BLaER1 (cell line): Measurements from ENCODE around the gene TENM4.

Experiments
- H3K27ac ChIP-seq: shearing (Covaris generic); formaldehyde crosslinking; 2 replicates; pipeline ENCODE4 v1.8.1; 2022
- H3K27me3 ChIP-seq: shearing (Covaris generic); formaldehyde crosslinking; 2 replicates; pipeline ENCODE4 v1.8.1; 2022
- H3K36me3 ChIP-seq: shearing (Covaris generic); formaldehyde crosslinking; 2 replicates; pipeline ENCODE4 v1.8.1; 2022
- H3K4me1 ChIP-seq: shearing (Covaris generic); formaldehyde crosslinking; 2 replicates; pipeline ENCODE4 v1.8.1; 2022
- H3K4me2 ChIP-seq: shearing (Covaris generic); formaldehyde crosslinking; 2 replicates; pipeline ENCODE4 v1.8.1; 2022
- H3K4me3 ChIP-seq: shearing (Covaris generic); formaldehyde crosslinking; 2 replicates; pipeline ENCODE4 v1.8.1; 2022
- H3K9ac ChIP-seq: shearing (Covaris generic); formaldehyde crosslinking; 2 replicates; pipeline ENCODE4 v1.8.1; 2022
- H3K9me3 ChIP-seq: shearing (Covaris generic); formaldehyde crosslinking; 2 replicates; pipeline ENCODE4 v1.8.1; 2022
- H4K20me1 ChIP-seq: shearing (Covaris generic); formaldehyde crosslinking; 2 replicates; pipeline ENCODE4 v1.8.1; 2022
- Cebpa-rat ChIP-seq: shearing (Covaris generic); IDR thresholded peaks from 2 replicates; pipeline ENCODE4 v1.8.1; 2022

The TENM4 gene

GRCh38 chr11:78933350-78933749 is 507.5 kb downstream of the TENM4 start:
- TF ChIP-seq Cebpa-rat, result no peak
- Histone ChIP-seq H3K36me3 (no peaks in the 10 kb centered on the region), H3K4me2 (no peak overlapping the region), H3K9ac (no peak overlapping the region), H3K27ac (no peak overlapping the region), H3K27me3 (no peaks in the 10 kb centered on the region), H4K20me1 (no peaks in the 10 kb centered on the region), H3K9me3 (no peaks in the 10 kb centered on the region), H3K4me3 (no peak overlapping the region), H3K4me1 (no peaks in the 10 kb centered on the region)

GRCh38 chr11:78932757-78933156 is 508.1 kb downstream of the TENM4 start:
- H4K20me1 ChIP-seq, result no peaks in the 10 kb centered on the region
- no peaks in the 10 kb centered on the region for H3K27me3 ChIP-seq
- H3K4me2 ChIP-seq, result no peak overlapping the region
- no peaks in the 10 kb centered on the region for H3K9me3 ChIP-seq
- H3K4me1 ChIP-seq, result no peaks in the 10 kb centered on the region
- no peak overlapping the region for H3K9ac ChIP-seq
- H3K36me3 ChIP-seq, result no peaks in the 10 kb centered on the region
- H3K4me3 ChIP-seq, result no peak overlapping the region
- no peak for TF ChIP-seq Cebpa-rat
- H3K27ac ChIP-seq, result no peak overlapping the region

GRCh38 chr11:78931891-78932290 is 508.9 kb downstream of the TENM4 start:
- H3K27me3 ChIP-seq, result no peaks in the 10 kb centered on the region

GRCh38 chr11:78930810-78931523 is 509.9 kb downstream of the TENM4 start:
- TF ChIP-seq Cebpa-rat, result no peak
- Histone ChIP-seq H3K4me2 (no peak overlapping the region), H3K27ac (no peak overlapping the region), H3K4me1 (no peaks in the 10 kb centered on the region), H3K36me3 (no peaks in the 10 kb centered on the region), H3K9me3 (no peaks in the 10 kb centered on the region), H3K9ac (no peak overlapping the region), H3K4me3 (no peak overlapping the region), H4K20me1 (no peaks in the 10 kb centered on the region), H3K27me3 (no peaks in the 10 kb centered on the region)

More at GRCh38 chr11:78931891-78932290, 508.9 kb downstream of the TENM4 start:
- Histone ChIP-seq H3K36me3 (no peaks in the 10 kb centered on the region), H3K9ac (no peak overlapping the region), H3K4me1 (no peaks in the 10 kb centered on the region), H4K20me1 (no peaks in the 10 kb centered on the region), H3K4me2 (no peak overlapping the region), H3K27ac (no peak overlapping the region), H3K4me3 (no peak overlapping the region), H3K9me3 (no peaks in the 10 kb centered on the region)
- no peak for TF ChIP-seq Cebpa-rat

- H3K27me3 ChIP-seq, result no peaks in the 10 kb centered on the region
- H3K9me3 ChIP-seq, result no peaks in the 10 kb centered on the region
- no peak overlapping the region for H3K4me2 ChIP-seq
- no peak overlapping the region for H3K4me3 ChIP-seq
- no peaks in the 10 kb centered on the region for H3K36me3 ChIP-seq
- H4K20me1 ChIP-seq, result no peaks in the 10 kb centered on the region
- no peak overlapping the region for H3K27ac ChIP-seq
- H3K4me1 ChIP-seq, result no peaks in the 10 kb centered on the region
- H3K9ac ChIP-seq, result no peak overlapping the region
- no peak for TF ChIP-seq Cebpa-rat
Measured at GRCh38 chr11:78929906-78930220, 511.0 kb downstream of the TENM4 start.

- no peaks in the 10 kb centered on the region for H3K4me1 ChIP-seq
- H4K20me1 ChIP-seq, result no peaks in the 10 kb centered on the region
- no peaks in the 10 kb centered on the region for H3K9me3 ChIP-seq
- H3K27me3 ChIP-seq, result no peaks in the 10 kb centered on the region
- H3K27ac ChIP-seq, result no peak overlapping the region
- no peak for TF ChIP-seq Cebpa-rat
- no peak overlapping the region for H3K9ac ChIP-seq
- H3K4me2 ChIP-seq, result no peak overlapping the region
- no peak overlapping the region for H3K4me3 ChIP-seq
- no peaks in the 10 kb centered on the region for H3K36me3 ChIP-seq
Measured at GRCh38 chr11:78929207-78929905, 511.5 kb downstream of the TENM4 start.

- no peak overlapping the region for H3K4me2 ChIP-seq
- no peaks in the 10 kb centered on the region for H4K20me1 ChIP-seq
- no peaks in the 10 kb centered on the region for H3K36me3 ChIP-seq
- no peaks in the 10 kb centered on the region for H3K4me1 ChIP-seq
- no peaks in the 10 kb centered on the region for H3K9me3 ChIP-seq
- no peak overlapping the region for H3K27ac ChIP-seq
- no peak overlapping the region for H3K9ac ChIP-seq
- H3K4me3 ChIP-seq, result no peak overlapping the region
- no peak for TF ChIP-seq Cebpa-rat
- H3K27me3 ChIP-seq, result no peaks in the 10 kb centered on the region
Measured at GRCh38 chr11:78927511-78927910, 513.3 kb downstream of the TENM4 start.

- Histone ChIP-seq H3K36me3 (no peaks in the 10 kb centered on the region), H3K27me3 (no peaks in the 10 kb centered on the region), H3K4me1 (peaks cover 6% of the 10 kb centered on the region), H3K27ac (no peak overlapping the region), H3K4me3 (no peak overlapping the region), H3K9me3 (no peaks in the 10 kb centered on the region), H3K9ac (no peak overlapping the region), H3K4me2 (no peak overlapping the region), H4K20me1 (peaks cover 4% of the 10 kb centered on the region; the same call in 1 of the 2 replicates)
- no peak for TF ChIP-seq Cebpa-rat
Measured at GRCh38 chr11:78926633-78927338, 514.0 kb downstream of the TENM4 start.

- Histone ChIP-seq H3K27ac (no peak overlapping the region), H3K4me2 (no peak overlapping the region), H3K4me1 (peaks cover 18% of the 10 kb centered on the region), H3K27me3 (no peaks in the 10 kb centered on the region), H3K4me3 (no peak overlapping the region), H3K36me3 (no peaks in the 10 kb centered on the region), H3K9ac (no peak overlapping the region), H3K9me3 (no peaks in the 10 kb centered on the region), H4K20me1 (peaks cover 16% of the 10 kb centered on the region; the same call in 1 of the 2 replicates)
- TF ChIP-seq Cebpa-rat, result no peak
Measured at GRCh38 chr11:78925387-78925786, 515.4 kb downstream of the TENM4 start.

- no peaks in the 10 kb centered on the region for H3K36me3 ChIP-seq
- no peak overlapping the region for H3K4me3 ChIP-seq
- no peaks in the 10 kb centered on the region for H3K9me3 ChIP-seq
- H3K27ac ChIP-seq, result no peak overlapping the region
- no peak overlapping the region for H3K9ac ChIP-seq
- H4K20me1 ChIP-seq, result peaks cover 16% of the 10 kb centered on the region; the same call in 1 of the 2 replicates
- TF ChIP-seq Cebpa-rat, result no peak
- H3K4me2 ChIP-seq, result no peak overlapping the region
- H3K27me3 ChIP-seq, result no peaks in the 10 kb centered on the region
- H3K4me1 ChIP-seq, result peaks cover 18% of the 10 kb centered on the region
Measured at GRCh38 chr11:78922859-78923625, 517.8 kb downstream of the TENM4 start.
